Ramos (cell line): ENCODE measurements around the gene ACYP1.

Experiments
- in situ Hi-C: fragments of 300-500 bp; cut with MboI; formaldehyde crosslinking; loops from one replicate; pipeline ENCODE4 v1.14.3; 2022; ENCODE audit warnings: low sequenced_read_pairs; ENCODE audit not compliant: unreplicated experiment

Gene ACYP1

GRCh38 chr14:75044322-75044721, 19.5 kb downstream of the ACYP1 start:
- in situ Hi-C loops = no loop called here

DNA sequence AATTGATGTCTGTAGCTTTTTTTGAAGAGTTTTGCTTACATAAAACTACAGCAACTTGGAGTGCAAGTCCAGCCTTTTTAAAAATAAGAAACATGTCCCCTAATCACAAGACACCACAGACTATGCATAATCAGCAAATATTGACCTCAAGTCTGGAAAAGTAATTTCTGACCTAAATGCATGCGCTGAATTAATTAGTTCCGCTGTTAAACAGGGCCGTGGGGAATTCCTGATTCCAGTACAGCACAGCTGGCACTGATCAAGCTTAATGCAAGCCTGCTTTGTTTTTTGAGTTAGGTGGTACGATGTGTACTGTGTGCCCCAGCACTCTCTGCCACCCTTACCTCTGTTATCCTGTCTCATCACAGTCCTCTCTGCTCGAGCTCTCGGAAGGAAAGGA, 21.8 kb downstream of the ACYP1 start:
- in situ Hi-C loops = no loop called here

- in situ Hi-C loops = no loop called here
Observed at GRCh38 chr14:75041613-75042012, 22.2 kb downstream of the ACYP1 start.

DNA sequence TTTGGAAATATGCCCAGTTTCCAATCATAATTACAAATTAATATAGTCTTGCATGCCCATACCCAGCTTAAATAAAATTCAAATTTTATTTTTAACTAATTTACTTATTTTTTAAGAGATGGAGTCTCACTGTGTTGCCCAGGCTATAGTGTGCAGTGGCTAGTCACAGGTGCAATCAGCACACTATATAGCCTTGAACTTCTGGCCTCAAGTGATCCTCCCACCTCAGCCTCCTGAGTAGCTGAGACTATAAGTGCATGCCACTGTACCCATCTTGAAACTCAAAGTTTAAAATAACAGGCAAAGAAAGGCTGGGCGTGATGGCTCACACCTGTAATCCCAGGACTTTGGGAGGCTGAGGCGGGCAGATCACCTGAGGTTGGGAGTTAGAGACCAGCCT, 22.9 kb downstream of the ACYP1 start:
- in situ Hi-C loops = no loop called here

DNA sequence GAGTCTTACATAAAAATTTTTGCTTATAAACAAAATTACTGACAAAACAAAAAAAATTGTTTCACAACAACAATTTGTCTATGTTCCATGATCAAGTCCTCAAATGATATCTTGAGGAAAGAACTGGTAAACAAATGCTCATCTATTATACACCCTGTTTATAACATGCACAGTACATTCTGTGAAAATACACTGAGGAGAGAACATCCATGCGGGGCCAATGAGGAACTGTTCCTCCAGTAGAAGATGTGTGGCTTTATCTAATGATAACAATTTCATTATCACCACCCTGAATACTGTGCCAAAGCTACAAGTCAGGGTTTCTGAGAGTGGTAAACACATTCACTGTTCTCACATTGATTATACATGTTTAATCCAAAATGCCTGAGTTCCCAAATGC, 23.3 kb downstream of the ACYP1 start:
- in situ Hi-C loops = no loop called here

GRCh38 chr14:75032939-75033338, 30.9 kb downstream of the ACYP1 start:
- in situ Hi-C loops = no loop called here

DNA sequence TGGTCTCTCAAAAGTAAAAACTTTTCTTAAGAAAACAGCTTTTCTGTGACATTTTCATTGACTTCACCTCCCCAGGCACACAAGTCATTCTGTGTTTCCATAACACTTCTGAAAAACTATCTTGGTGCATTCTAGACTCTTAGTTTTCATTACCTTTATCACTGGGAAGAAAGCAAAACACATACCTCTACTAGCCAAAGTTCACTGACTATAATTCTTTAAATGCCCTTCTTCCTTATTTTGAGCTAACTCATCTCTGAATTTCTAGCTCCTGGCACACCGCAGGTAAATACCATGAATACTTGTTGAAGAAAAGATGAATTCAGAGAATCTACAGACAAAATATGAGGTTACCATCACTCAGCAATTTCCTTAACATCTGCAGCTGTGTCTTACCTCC, 33.7 kb downstream of the ACYP1 start:
- in situ Hi-C loops = no loop called here

- in situ Hi-C loops = no loop called here
Observed at GRCh38 chr14:75025876-75026275, 37.9 kb downstream of the ACYP1 start.

- in situ Hi-C loops = no loop called here
Observed at GRCh38 chr14:75025082-75025481, 38.7 kb downstream of the ACYP1 start.

DNA sequence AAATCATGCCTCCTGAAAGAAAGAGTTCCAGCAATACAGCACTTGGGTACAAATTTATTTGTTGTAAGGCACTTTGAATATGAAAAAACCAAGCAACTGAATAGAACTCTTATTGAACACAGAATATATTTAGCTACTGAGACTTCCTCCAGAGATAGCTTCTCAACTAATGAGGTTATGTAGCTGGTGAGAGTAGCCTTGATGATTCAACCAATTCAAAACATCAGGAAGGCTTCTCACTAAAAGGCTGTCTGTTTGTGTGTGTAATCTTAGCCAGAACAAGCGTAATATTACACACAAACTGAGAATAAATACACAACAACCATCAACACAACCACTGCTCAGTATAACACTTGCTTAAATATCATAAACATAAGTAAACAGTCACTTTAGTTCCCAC, 40.7 kb downstream of the ACYP1 start:
- in situ Hi-C loops = no loop called here

GRCh38 chr14:75022655-75023054, 41.2 kb downstream of the ACYP1 start:
- in situ Hi-C loops = no loop called here

- in situ Hi-C loops = no loop called here
Observed at GRCh38 chr14:75018694-75019093, 45.1 kb downstream of the ACYP1 start.

- in situ Hi-C loops = no loop called here
Observed at GRCh38 chr14:75016815-75017214, 47.0 kb downstream of the ACYP1 start.

GRCh38 chr14:75015496-75015895, 48.3 kb downstream of the ACYP1 start:
- in situ Hi-C loops = no loop called here

DNA sequence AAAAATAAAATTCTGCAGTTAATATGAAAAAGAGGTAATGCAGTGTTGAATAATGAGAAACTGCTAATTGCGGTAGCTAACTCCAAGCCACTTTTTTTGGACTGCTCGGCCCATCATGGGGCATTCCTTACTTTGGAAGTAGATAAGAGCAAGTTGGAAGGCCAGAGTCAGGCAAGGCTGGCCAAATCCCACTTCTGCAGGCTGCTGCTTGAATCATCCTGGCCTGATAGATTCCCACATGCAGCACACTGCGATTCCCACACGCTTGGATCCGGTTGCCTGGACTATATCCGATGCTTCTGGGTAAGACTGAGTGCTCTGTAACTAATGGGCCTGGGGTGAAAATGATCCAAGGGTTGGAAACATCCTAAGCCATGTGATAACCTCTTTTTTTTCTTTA, 50.5 kb downstream of the ACYP1 start:
- in situ Hi-C loops = no loop called here

DNA sequence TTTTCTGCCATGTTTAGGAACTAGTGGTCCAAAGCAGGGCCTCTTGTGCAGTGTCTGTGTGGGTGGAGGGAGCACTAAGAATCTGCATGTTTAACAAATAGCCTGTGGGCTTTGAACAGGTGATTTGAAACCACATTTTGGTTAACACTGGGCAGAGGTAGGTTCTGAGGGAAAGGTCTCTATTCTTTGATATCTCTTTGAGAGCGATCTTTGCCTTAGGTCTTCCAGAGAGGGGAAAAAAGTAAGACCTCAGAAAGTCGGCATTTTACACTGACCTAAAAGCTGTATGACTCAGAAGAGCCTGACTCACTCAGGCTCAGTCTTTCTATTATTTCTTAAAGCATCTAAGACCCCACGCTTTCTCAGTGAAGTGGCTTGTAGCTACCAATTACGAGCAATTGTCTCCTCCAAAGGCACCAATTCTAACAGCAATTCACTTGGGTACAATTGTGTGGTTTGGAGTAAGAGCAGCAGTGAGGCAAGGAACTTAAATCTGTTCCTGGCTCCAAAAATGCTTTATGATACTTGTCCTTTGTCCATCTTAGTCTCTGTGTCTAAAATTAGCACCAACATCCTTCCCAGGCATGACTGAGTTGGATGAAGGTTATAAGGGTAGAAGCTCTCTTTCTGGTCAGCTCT, 52.3 kb downstream of the ACYP1 start:
- in situ Hi-C loops = no loop called here

DNA sequence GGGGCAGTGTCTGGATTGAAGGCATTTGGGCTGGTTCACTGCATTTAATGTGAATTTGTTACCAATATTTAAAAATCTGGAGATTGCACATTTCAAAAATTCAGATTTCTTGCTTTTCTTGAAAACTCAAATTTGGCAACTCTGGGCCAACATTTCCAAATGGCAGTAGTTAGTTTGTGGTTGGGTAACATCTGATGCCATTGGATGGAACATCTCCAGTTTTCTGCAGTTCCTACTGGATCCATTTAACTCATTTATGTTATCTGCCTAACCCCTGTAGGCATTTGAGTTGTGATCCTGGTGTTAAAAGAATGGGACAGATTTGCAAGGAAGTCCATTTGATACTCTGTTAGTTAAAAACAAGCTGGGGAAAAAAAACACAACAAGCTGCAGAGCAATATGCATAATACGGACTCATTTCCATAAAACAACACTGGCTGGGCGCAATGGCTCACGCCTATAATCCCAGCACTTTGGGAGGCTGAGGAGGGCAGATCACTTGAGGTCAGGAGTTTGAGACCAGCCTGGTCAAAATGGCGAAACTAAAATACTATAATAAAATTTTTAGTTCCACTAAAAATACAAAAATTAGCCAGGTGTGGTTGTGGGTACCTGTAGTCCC, 53.2 kb downstream of the ACYP1 start:
- in situ Hi-C loops = no loop called here

GRCh38 chr14:75009176-75009575, 54.6 kb downstream of the ACYP1 start:
- in situ Hi-C loops = no loop called here

- in situ Hi-C loops = no loop called here
Observed at GRCh38 chr14:75005357-75005756, 58.5 kb downstream of the ACYP1 start.

DNA sequence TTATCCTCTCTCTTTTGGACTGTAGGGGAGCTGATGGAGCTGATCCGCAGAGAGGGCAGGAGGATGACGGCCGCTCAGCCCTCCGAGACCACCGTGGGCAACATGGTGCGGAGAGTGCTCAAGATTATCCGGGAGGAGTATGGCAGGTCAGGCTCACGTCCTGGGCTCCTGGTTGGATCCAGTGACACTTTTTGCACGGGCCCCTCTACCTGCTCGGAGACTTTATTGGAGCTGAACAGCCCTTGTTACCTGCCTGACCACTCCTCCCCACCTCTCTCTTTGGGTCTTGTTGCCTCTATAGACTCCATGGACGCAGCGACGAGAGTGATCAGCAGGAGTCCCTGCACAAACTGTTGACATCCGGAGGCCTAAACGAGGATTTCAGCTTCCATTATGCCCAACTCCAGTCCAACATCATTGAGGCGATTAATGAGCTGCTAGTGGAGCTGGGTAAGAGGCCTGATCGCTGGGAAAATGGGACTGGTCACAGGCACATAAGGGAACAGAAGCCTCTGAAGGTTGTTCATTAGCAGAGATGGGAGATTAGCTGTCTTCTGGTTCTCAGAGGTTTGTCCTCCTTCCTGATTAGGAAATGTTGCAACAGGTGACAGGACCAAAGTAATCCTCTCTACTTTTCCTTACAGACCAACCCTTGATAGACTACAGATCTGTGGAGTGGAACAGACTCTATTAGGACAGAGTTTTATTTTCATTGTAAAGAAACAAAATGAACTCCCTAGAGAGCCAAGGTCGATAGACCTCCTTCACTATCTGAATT, 60.4 kb downstream of the ACYP1 start:
- in situ Hi-C loops = no loop called here
